Measurements from ENCODE around the gene CAMK1D. TPM values are rescaled to one million over a fixed set of nuclear protein-coding genes. Genes with fewer than 3 reads are reported as not detected.

Gene CAMK1D
- total and polyA plus RNA-seq, 2 of the 4 experiments (the other 2 are of a cell fraction): 5.0 to 5.3 TPM

- no peak overlapping the region for H3K9ac ChIP-seq (ENCODE audit: low read depth, low read length)
- H3K4ac ChIP-seq (ENCODE audit: low read depth, low read length): no peak overlapping the region
- no peak overlapping the region for H3K18ac ChIP-seq (ENCODE audit: low read depth, low read length)
- H3K14ac ChIP-seq (replicated peaks; ENCODE audit: low read depth, low read length): no peak overlapping the region
- no peak overlapping the region for H2BK15ac ChIP-seq (ENCODE audit: low read depth, low read length)
- no peaks in the 10 kb centered on the region for H3K9me3 ChIP-seq (ENCODE audit: control insufficient read depth, insufficient read depth, low read length)
- peaks cover 1% of the 10 kb centered on the region; the same call in 1 of the 2 replicates for H3K4me1 ChIP-seq (ENCODE audit: control insufficient read depth, insufficient read depth, low read length)
- H2BK5ac ChIP-seq (ENCODE audit: low read depth, low read length, poor library complexity, severe bottlenecking): no peak overlapping the region
- H3K4me3 ChIP-seq (ENCODE audit: insufficient read depth, low read depth, low read length): no peak overlapping the region
- no peak for ATAC-seq (ENCODE audit: low read depth)
- H4K91ac ChIP-seq (ENCODE audit: insufficient read depth, low read depth, low read length): no peak overlapping the region
- no peak overlapping the region for H2AK5ac ChIP-seq (ENCODE audit: low read depth, low read length)
- H3K9me1 ChIP-seq (ENCODE audit: insufficient read depth, low read length): no peaks in the 10 kb centered on the region
- H4K8ac ChIP-seq (ENCODE audit: low read depth in 2 of 2, low read length in 2 of 2): no peak overlapping the region
- no peak for TF ChIP-seq RAD21 (IDR thresholded peaks at IDR 0.05; ENCODE audit: low read length)
- TF ChIP-seq USF2 (IDR thresholded peaks at IDR 0.05; ENCODE audit: low read depth, low read length): no peak
- no peak for TF ChIP-seq SMC3 (IDR thresholded peaks at IDR 0.05; ENCODE audit: low read depth, low read length)
- no peak for TF ChIP-seq ELK1 (IDR thresholded peaks at IDR 0.05; ENCODE audit: borderline replicate concordance, low read depth, low read length)
- TF ChIP-seq RFX5 (IDR thresholded peaks at IDR 0.05; ENCODE audit: low read depth, low read length): no peak
- no peak for TF ChIP-seq RCOR1 (IDR thresholded peaks at IDR 0.05; ENCODE audit: insufficient replicate concordance, low read length)
- no peak for TF ChIP-seq BHLHE40 (IDR thresholded peaks at IDR 0.05; ENCODE audit: low read depth, low read length)
- no peak for TF ChIP-seq CHD1 (IDR thresholded peaks at IDR 0.05; ENCODE audit: low read depth, low read length)
- TF ChIP-seq FOS (IDR thresholded peaks at IDR 0.05; ENCODE audit: low read depth, low read length): no peak
- no peak for TF ChIP-seq CEBPB (IDR thresholded peaks at IDR 0.05; ENCODE audit: low read depth, low read length)
- no peak for TF ChIP-seq MAFK (IDR thresholded peaks at IDR 0.05; ENCODE audit: low read depth, low read length)
- no peak for TF ChIP-seq MAZ (IDR thresholded peaks at IDR 0.05; ENCODE audit: borderline replicate concordance, low read depth, low read length)
- no peak for TF ChIP-seq NFE2L2 (IDR thresholded peaks at IDR 0.05; ENCODE audit: low read depth, low read length)
- no peak for TF ChIP-seq MXI1 (IDR thresholded peaks at IDR 0.05; ENCODE audit: borderline replicate concordance, low read depth, low read length)
- TF ChIP-seq CTCF (conservative IDR thresholded peaks at IDR 0.05; ENCODE audit: low read depth, low read length): no peak
- 93% methylated on average over 5 of the region's 9 CpGs; no CpG with 5 or more reads in 1 of the 2 experiments for WGBS, 2 experiments (ENCODE audit: extremely low coverage in 2 of 2, insufficient read length in 1 of 2)
- no peak overlapping the region for H2BK120ac ChIP-seq (ENCODE audit: low read depth, low read length)
- peaks cover 3% of the 10 kb centered on the region for H3K27me3 ChIP-seq (ENCODE audit: control insufficient read depth, insufficient read depth, low read length)
- no peaks in the 10 kb centered on the region for H4K20me1 ChIP-seq (ENCODE audit: insufficient read depth, low read length)
- no peak overlapping the region for H3K27ac ChIP-seq (ENCODE audit: insufficient read depth, low read length)
- no peaks in the 10 kb centered on the region for H3K36me3 ChIP-seq (ENCODE audit: control insufficient read depth, insufficient read depth, low read length)
- H2BK20ac ChIP-seq (ENCODE audit: low read depth, low read length): no peak overlapping the region
- no peak overlapping the region for H4K5ac ChIP-seq (ENCODE audit: low read depth, low read length)
- no peak for DNase-seq
- no peak overlapping the region for H3K56ac ChIP-seq (ENCODE audit: extremely low read depth, insufficient read depth, low read length)
- ChIA-PET POLR2A (ENCODE audit: unreplicated experiment) (no interaction called here), CTCF (no interaction called here)
- no peak overlapping the region for H3K23ac ChIP-seq (ENCODE audit: low read depth, low read length)
- no peak overlapping the region for H2AFZ ChIP-seq (replicated peaks; ENCODE audit: low read length, poor library complexity)
- H3K79me1 ChIP-seq (ENCODE audit: low read depth in 1 of 2, low read length in 2 of 2): no peaks in the 10 kb centered on the region
- in situ Hi-C loops (cut with MboI; ENCODE audit: low sequenced_read_pairs) (no loop called here), intact Hi-C loops (cut with micrococcal nuclease) (no loop called here), dilution Hi-C loops (cut with HindIII; ENCODE audit: low sequenced_read_pairs, unreplicated experiment) (no loop called here)
- H3K4me2 ChIP-seq (ENCODE audit: low read depth, low read length): no peak overlapping the region
- H2AK9ac ChIP-seq (replicated peaks; ENCODE audit: low read depth, low read length, poor library complexity): no peak overlapping the region
- BruUV-seq (replicated peaks): no TSS peak
Measured at GRCh38 chr10:12735843-12736462, 386.6 kb downstream of the CAMK1D start.

Measured in IMR-90 (cell line).